ENCODE data around the gene PRR11.
"Not testable (repeated sequence)": the region's sequence is repeated elsewhere in the genome, so short reads cannot be mapped to it uniquely, and the experiment has no call there.

The PRR11 gene

DNA sequence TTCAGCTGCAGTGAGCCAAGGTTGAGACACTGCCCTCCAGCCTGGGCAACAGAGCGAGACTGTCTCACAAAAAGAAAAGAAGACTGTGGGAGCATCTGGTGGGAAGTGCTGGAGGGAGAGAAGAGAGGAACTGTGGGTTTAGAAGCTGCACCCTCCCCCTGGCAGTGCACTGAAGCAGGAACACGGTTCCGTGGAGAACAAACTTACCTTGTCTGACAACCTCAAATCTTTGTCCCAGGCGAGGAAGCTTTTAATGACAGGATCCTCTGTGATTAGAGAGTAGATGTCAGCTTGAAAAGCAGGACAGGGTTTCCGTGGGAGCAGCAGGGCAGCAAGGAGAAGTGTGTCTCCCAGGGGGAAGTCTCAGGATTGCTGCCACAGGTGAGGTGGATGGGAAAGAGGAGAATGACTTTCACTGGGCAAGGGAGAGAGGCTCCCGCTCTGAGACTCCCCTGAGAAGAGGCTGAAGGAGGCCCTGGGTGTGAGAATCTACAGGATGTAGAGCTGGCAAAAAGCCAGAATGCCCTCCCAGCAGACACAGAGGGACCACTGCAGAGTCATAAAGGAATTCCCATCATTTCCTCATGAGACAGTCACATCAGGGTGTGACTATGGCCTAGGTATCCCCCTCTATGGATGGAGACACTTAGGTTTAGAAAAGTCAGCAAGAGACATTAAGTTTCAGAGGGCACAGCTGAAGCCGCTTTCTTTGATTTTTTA is 22.9 kb downstream of the PRR11 start:
- H3K27ac ChIP-seq (ENCODE audit: low read length) = no peak overlapping the region
- no peak overlapping the region for H3K4me3 ChIP-seq (ENCODE audit: low read length in 2 of 2)
- H3K36me3 ChIP-seq (ENCODE audit: control insufficient read depth in 2 of 2, insufficient read depth in 2 of 2, low read length in 2 of 2) = no peaks in the 10 kb centered on the region
- no peaks in the 10 kb centered on the region for H3K9me3 ChIP-seq (ENCODE audit: control insufficient read depth in 2 of 2, low read length in 2 of 2)
- no peaks in the 10 kb centered on the region for H3K4me1 ChIP-seq (ENCODE audit: control insufficient read depth, insufficient read depth, low read length)
- no peaks in the 10 kb centered on the region for H3K27me3 ChIP-seq (ENCODE audit: control insufficient read depth in 1 of 2, insufficient read depth in 2 of 2, low read length in 2 of 2)
- H3K9ac ChIP-seq (ENCODE audit: low read length in 2 of 2) = no peak overlapping the region

DNA sequence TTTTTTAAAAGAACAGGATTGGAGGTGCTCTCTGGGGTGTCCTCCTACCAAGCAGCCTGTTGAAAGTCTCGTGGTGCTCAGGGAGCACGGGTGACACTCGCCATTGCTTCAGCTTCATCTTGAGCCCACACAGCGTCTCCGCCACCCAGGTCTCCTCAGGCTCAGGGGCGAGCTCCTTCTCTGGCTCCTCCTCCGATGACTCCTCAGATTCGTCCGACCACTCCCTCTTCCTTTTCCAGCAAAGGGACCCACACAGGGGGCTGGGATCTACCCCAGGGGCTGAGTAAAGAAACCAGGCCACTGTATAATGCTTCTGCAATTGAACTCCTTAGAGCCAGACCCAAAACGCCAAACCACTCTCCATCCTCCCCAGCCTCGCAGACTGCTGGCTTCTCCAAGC is 24.1 kb downstream of the PRR11 start:
- H3K4me1 ChIP-seq (ENCODE audit: control insufficient read depth, insufficient read depth, low read length); H3K27ac ChIP-seq (ENCODE audit: low read length); H3K4me3 ChIP-seq (ENCODE audit: low read length in 2 of 2); H3K36me3 ChIP-seq (ENCODE audit: control insufficient read depth in 2 of 2, insufficient read depth in 2 of 2, low read length in 2 of 2); H3K27me3 ChIP-seq (ENCODE audit: control insufficient read depth in 1 of 2, insufficient read depth in 2 of 2, low read length in 2 of 2); H3K9ac ChIP-seq (ENCODE audit: low read length in 2 of 2); H3K9me3 ChIP-seq (ENCODE audit: control insufficient read depth in 2 of 2, low read length in 2 of 2): not testable (repeated sequence)

- Histone ChIP-seq H3K9me3 (ENCODE audit: control insufficient read depth in 2 of 2, low read length in 2 of 2) (no peaks in the 10 kb centered on the region), H3K27me3 (ENCODE audit: control insufficient read depth in 1 of 2, insufficient read depth in 2 of 2, low read length in 2 of 2) (no peaks in the 10 kb centered on the region), H3K27ac (ENCODE audit: low read length) (no peak overlapping the region), H3K36me3 (ENCODE audit: control insufficient read depth in 2 of 2, insufficient read depth in 2 of 2, low read length in 2 of 2) (no peaks in the 10 kb centered on the region), H3K9ac (ENCODE audit: low read length in 2 of 2) (no peak overlapping the region), H3K4me1 (ENCODE audit: control insufficient read depth, insufficient read depth, low read length) (no peaks in the 10 kb centered on the region), H3K4me3 (ENCODE audit: low read length in 2 of 2) (no peak overlapping the region)
These were observed 25.1 kb downstream of the PRR11 start for GRCh38 chr17:59180626-59181025.

- no peak overlapping the region for H3K9ac ChIP-seq (ENCODE audit: low read length in 2 of 2)
- H3K27ac ChIP-seq (ENCODE audit: low read length) = no peak overlapping the region
- no peaks in the 10 kb centered on the region for H3K27me3 ChIP-seq (ENCODE audit: control insufficient read depth in 1 of 2, insufficient read depth in 2 of 2, low read length in 2 of 2)
- no peaks in the 10 kb centered on the region for H3K4me1 ChIP-seq (ENCODE audit: control insufficient read depth, insufficient read depth, low read length)
- no peaks in the 10 kb centered on the region for H3K36me3 ChIP-seq (ENCODE audit: control insufficient read depth in 2 of 2, insufficient read depth in 2 of 2, low read length in 2 of 2)
- no peaks in the 10 kb centered on the region for H3K9me3 ChIP-seq (ENCODE audit: control insufficient read depth in 2 of 2, low read length in 2 of 2)
- no peak overlapping the region for H3K4me3 ChIP-seq (ENCODE audit: low read length in 2 of 2)
These were observed 25.9 kb downstream of the PRR11 start for GRCh38 chr17:59181481-59181880.

DNA sequence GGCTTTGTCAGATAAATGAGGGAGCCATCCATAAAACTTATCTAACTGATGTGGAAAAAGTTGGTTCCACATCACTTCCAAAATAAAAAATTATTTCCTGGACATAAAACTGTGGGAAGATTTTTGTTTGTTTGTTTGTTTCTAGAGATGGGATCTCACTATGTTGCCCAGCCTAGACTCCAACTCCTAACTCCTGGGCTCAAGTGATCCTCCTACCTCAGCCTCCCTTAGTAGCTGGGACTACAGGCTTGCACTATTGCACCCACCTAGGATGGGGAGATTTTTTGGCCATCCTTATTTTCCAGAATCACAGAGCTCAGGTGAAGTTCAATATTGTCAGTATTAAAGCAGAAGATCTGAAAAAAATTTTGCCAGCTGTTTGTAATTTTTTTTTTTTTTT is 30.5 kb downstream of the PRR11 start:
- no peaks in the 10 kb centered on the region for H3K36me3 ChIP-seq (ENCODE audit: control insufficient read depth in 2 of 2, insufficient read depth in 2 of 2, low read length in 2 of 2)
- H3K27me3 ChIP-seq (ENCODE audit: control insufficient read depth in 1 of 2, insufficient read depth in 2 of 2, low read length in 2 of 2) = no peaks in the 10 kb centered on the region
- H3K4me1 ChIP-seq (ENCODE audit: control insufficient read depth, insufficient read depth, low read length) = no peaks in the 10 kb centered on the region
- H3K9me3 ChIP-seq (ENCODE audit: control insufficient read depth in 2 of 2, low read length in 2 of 2) = no peaks in the 10 kb centered on the region
- H3K4me3 ChIP-seq (ENCODE audit: low read length in 2 of 2) = no peak overlapping the region
- H3K27ac ChIP-seq (ENCODE audit: low read length) = no peak overlapping the region
- H3K9ac ChIP-seq (ENCODE audit: low read length in 2 of 2) = no peak overlapping the region

GRCh38 chr17:59186850-59187249 is 31.3 kb downstream of the PRR11 start:
- H3K36me3 ChIP-seq (ENCODE audit: control insufficient read depth in 2 of 2, insufficient read depth in 2 of 2, low read length in 2 of 2) = no peaks in the 10 kb centered on the region
- no peak overlapping the region for H3K4me3 ChIP-seq (ENCODE audit: low read length in 2 of 2)
- H3K9me3 ChIP-seq (ENCODE audit: control insufficient read depth in 2 of 2, low read length in 2 of 2) = no peaks in the 10 kb centered on the region
- no peak overlapping the region for H3K27ac ChIP-seq (ENCODE audit: low read length)
- no peak overlapping the region for H3K9ac ChIP-seq (ENCODE audit: low read length in 2 of 2)
- H3K27me3 ChIP-seq (ENCODE audit: control insufficient read depth in 1 of 2, insufficient read depth in 2 of 2, low read length in 2 of 2) = no peaks in the 10 kb centered on the region
- H3K4me1 ChIP-seq (ENCODE audit: control insufficient read depth, insufficient read depth, low read length) = no peaks in the 10 kb centered on the region

- Histone ChIP-seq H3K9me3 (ENCODE audit: control insufficient read depth in 2 of 2, low read length in 2 of 2) (no peaks in the 10 kb centered on the region), H3K36me3 (ENCODE audit: control insufficient read depth in 2 of 2, insufficient read depth in 2 of 2, low read length in 2 of 2) (no peaks in the 10 kb centered on the region), H3K27ac (ENCODE audit: low read length) (no peak overlapping the region), H3K4me3 (ENCODE audit: low read length in 2 of 2) (no peak overlapping the region), H3K27me3 (ENCODE audit: control insufficient read depth in 1 of 2, insufficient read depth in 2 of 2, low read length in 2 of 2) (no peaks in the 10 kb centered on the region), H3K9ac (ENCODE audit: low read length in 2 of 2) (no peak overlapping the region), H3K4me1 (ENCODE audit: control insufficient read depth, insufficient read depth, low read length) (no peaks in the 10 kb centered on the region)
These were observed 35.3 kb downstream of the PRR11 start for GRCh38 chr17:59190806-59191205.

- H3K36me3 ChIP-seq (ENCODE audit: control insufficient read depth in 2 of 2, insufficient read depth in 2 of 2, low read length in 2 of 2) = no peaks in the 10 kb centered on the region
- no peaks in the 10 kb centered on the region for H3K4me1 ChIP-seq (ENCODE audit: control insufficient read depth, insufficient read depth, low read length)
- no peaks in the 10 kb centered on the region for H3K27me3 ChIP-seq (ENCODE audit: control insufficient read depth in 1 of 2, insufficient read depth in 2 of 2, low read length in 2 of 2)
- H3K27ac ChIP-seq (ENCODE audit: low read length) = no peak overlapping the region
- no peak overlapping the region for H3K9ac ChIP-seq (ENCODE audit: low read length in 2 of 2)
- no peak overlapping the region for H3K4me3 ChIP-seq (ENCODE audit: low read length in 2 of 2)
- H3K9me3 ChIP-seq (ENCODE audit: control insufficient read depth in 2 of 2, low read length in 2 of 2) = no peaks in the 10 kb centered on the region
These were observed 37.9 kb downstream of the PRR11 start for GRCh38 chr17:59193336-59193862.

DNA sequence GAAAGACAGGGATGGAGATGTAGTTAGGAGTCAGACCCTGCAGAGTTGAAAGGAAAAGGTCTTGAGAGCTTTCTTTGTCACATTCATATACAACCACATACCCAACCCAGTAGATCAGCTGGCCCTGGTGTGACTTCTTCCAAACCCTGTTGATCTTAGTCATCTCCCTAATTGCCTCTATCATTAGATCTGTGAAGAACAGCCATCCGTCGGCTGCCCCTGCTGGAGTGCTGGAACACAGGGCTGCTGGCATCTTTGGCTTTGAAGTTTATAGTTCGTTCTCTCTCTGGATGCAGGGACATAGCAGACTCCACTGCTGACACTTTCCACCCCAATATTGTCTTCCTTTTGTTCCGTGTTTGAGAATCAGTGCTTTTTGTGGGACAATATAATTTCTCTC is 43.9 kb downstream of the PRR11 start:
- Histone ChIP-seq H3K36me3 (ENCODE audit: control insufficient read depth in 2 of 2, insufficient read depth in 2 of 2, low read length in 2 of 2) (no peaks in the 10 kb centered on the region), H3K9ac (ENCODE audit: low read length in 2 of 2) (no peak overlapping the region), H3K4me3 (ENCODE audit: low read length in 2 of 2) (no peak overlapping the region), H3K4me1 (ENCODE audit: control insufficient read depth, insufficient read depth, low read length) (no peaks in the 10 kb centered on the region), H3K27ac (ENCODE audit: low read length) (no peak overlapping the region), H3K27me3 (ENCODE audit: control insufficient read depth in 1 of 2, insufficient read depth in 2 of 2, low read length in 2 of 2) (no peaks in the 10 kb centered on the region), H3K9me3 (ENCODE audit: control insufficient read depth in 2 of 2, low read length in 2 of 2) (no peaks in the 10 kb centered on the region)

GRCh38 chr17:59202320-59202719 is 46.8 kb downstream of the PRR11 start:
- no peak overlapping the region for H3K27ac ChIP-seq (ENCODE audit: low read length)
- H3K36me3 ChIP-seq (ENCODE audit: control insufficient read depth in 2 of 2, insufficient read depth in 2 of 2, low read length in 2 of 2) = no peaks in the 10 kb centered on the region
- no peak overlapping the region for H3K4me3 ChIP-seq (ENCODE audit: low read length in 2 of 2)
- H3K27me3 ChIP-seq (ENCODE audit: control insufficient read depth in 1 of 2, insufficient read depth in 2 of 2, low read length in 2 of 2) = no peaks in the 10 kb centered on the region
- no peaks in the 10 kb centered on the region for H3K9me3 ChIP-seq (ENCODE audit: control insufficient read depth in 2 of 2, low read length in 2 of 2)
- H3K9ac ChIP-seq (ENCODE audit: low read length in 2 of 2) = no peak overlapping the region
- H3K4me1 ChIP-seq (ENCODE audit: control insufficient read depth, insufficient read depth, low read length) = no peaks in the 10 kb centered on the region

- Histone ChIP-seq H3K9me3 (ENCODE audit: control insufficient read depth in 2 of 2, low read length in 2 of 2) (no peaks in the 10 kb centered on the region), H3K4me3 (ENCODE audit: low read length in 2 of 2) (no peak overlapping the region), H3K9ac (ENCODE audit: low read length in 2 of 2) (no peak overlapping the region), H3K27me3 (ENCODE audit: control insufficient read depth in 1 of 2, insufficient read depth in 2 of 2, low read length in 2 of 2) (no peaks in the 10 kb centered on the region), H3K4me1 (ENCODE audit: control insufficient read depth, insufficient read depth, low read length) (peaks cover 10% of the 10 kb centered on the region), H3K27ac (ENCODE audit: low read length) (no peak overlapping the region), H3K36me3 (ENCODE audit: control insufficient read depth in 2 of 2, insufficient read depth in 2 of 2, low read length in 2 of 2) (peaks cover 0 to 5% of the 10 kb centered on the region in 2 donors)
These were observed 63.8 kb downstream of the PRR11 start for GRCh38 chr17:59219370-59219769.

Measured in stomach smooth muscle (tissue), 2 donors.